PC-3 (cell line): ENCODE results near the gene MTCL1. TPM values are rescaled to one million over a fixed set of nuclear protein-coding genes. Genes with fewer than 3 reads are reported as not detected.
A peak's percentile ranks its signal among the peaks of the same experiment; 100 is the strongest.

Experiments used
- ATAC-seq: fragments of 200-7000 bp; cut with Tn5 transposase; 2 replicates; pipeline ENCODE4 v1.9.1; 2020; ENCODE audit warnings: mild to moderate bottlenecking, moderate library complexity
- BruUV-seq: library from RNA; stranded (reverse); fragments of 400-500 nt; replicated peaks from 2 replicates; lab custom pipeline; 2021; lab: Mats Ljungman, UMichigan
- CTCF ChIA-PET: fragments of 300-600 bp; sonication (Branson Sonifier 250); formaldehyde crosslinking; loops from one replicate; lab custom pipeline; 2022; ENCODE audit warnings: antibody characterized with exemption; lab: Charles Lee
- POLR2A ChIA-PET: fragments of 300-600 bp; sonication (Branson Sonifier 250); formaldehyde crosslinking; loops from one replicate; lab custom pipeline; 2022; ENCODE audit warnings: antibody characterized with exemption; ENCODE audit not compliant: unreplicated experiment; lab: Charles Lee
- DNase-seq: peaks from one replicate; pipeline ENCODE4 v3.0.0-alpha.2; 2015
- H2AFZ ChIP-seq: fragments of 300-600 bp; sonication (generic); 2 replicates; pipeline ENCODE4 v1.6.0; 2016; ENCODE audit warnings: antibody characterized with exemption, low read length
- H3F3A ChIP-seq: fragments of 300-600 bp; sonication (generic); one replicate; pipeline ENCODE4 v1.6.0; 2017; ENCODE audit warnings: antibody characterized with exemption, low read length, control low read depth, mild to moderate bottlenecking; ENCODE audit not compliant: unreplicated experiment
- H3K27ac ChIP-seq: fragments of 300-600 bp; sonication (generic); 2 replicates; pipeline ENCODE4 v1.5.1; 2016; ENCODE audit warnings: mild to moderate bottlenecking, low read length
- H3K27me3 ChIP-seq: fragments of 300-600 bp; sonication (generic); 2 replicates; pipeline ENCODE4 v1.6.1; 2016; ENCODE audit warnings: low read length, mixed read lengths
- H3K36me3 ChIP-seq: fragments of 300-600 bp; sonication (generic); 2 replicates; pipeline ENCODE4 v1.6.1; 2016; ENCODE audit warnings: low read depth, mixed run types, low read length, mixed read lengths
- H3K4me1 ChIP-seq: fragments of 300-600 bp; sonication (generic); 2 replicates; pipeline ENCODE4 v1.5.1; 2016; ENCODE audit warnings: low read length; ENCODE audit not compliant: insufficient read depth
- H3K4me2 ChIP-seq: fragments of 300-600 bp; sonication (generic); 2 replicates; pipeline ENCODE4 v1.6.0; 2016; ENCODE audit warnings: low read length
- H3K4me3 ChIP-seq: fragments of 300-600 bp; sonication (generic); 2 replicates; pipeline ENCODE4 v1.5.1; 2016; ENCODE audit warnings: mild to moderate bottlenecking, low read length, mixed read lengths
- H3K79me2 ChIP-seq: fragments of 300-600 bp; sonication (generic); 2 replicates; pipeline ENCODE4 v1.6.1; 2017; ENCODE audit warnings: low read length, mixed read lengths
- H3K9ac ChIP-seq: fragments of 300-600 bp; sonication (generic); 2 replicates; pipeline ENCODE4 v1.6.0; 2016; ENCODE audit warnings: mild to moderate bottlenecking, low read length
- H3K9me2 ChIP-seq: fragments of 300-600 bp; sonication (generic); replicated peaks from 2 replicates; pipeline ENCODE4 v1.6.1; 2016; ENCODE audit warnings: mixed run types, low read length, mixed read lengths
- H3K9me3 ChIP-seq: fragments of 300-600 bp; sonication (generic); 2 replicates; pipeline ENCODE4 v1.6.1; 2016; ENCODE audit warnings: low read length, mixed read lengths
- H4K20me1 ChIP-seq: fragments of 300-600 bp; sonication (generic); 2 replicates; pipeline ENCODE4 v1.6.1; 2016; ENCODE audit warnings: low read length, mixed read lengths
- CTCF ChIP-seq: fragments of 300-600 bp; sonication (generic); conservative IDR thresholded peaks from 2 replicates; pipeline ENCODE4 v1.5.1; 2017; ENCODE audit warnings: antibody characterized with exemption, low read depth, mild to moderate bottlenecking, low read length
- EZH2 ChIP-seq: fragments of 300-600 bp; sonication (generic); IDR thresholded peaks from one replicate; pipeline ENCODE4 v1.6.1; 2017; ENCODE audit warnings: antibody characterized with exemption, mild to moderate bottlenecking, low read length; ENCODE audit not compliant: unreplicated experiment
- EZH2phosphoT487 ChIP-seq: fragments of 300-600 bp; sonication (generic); IDR thresholded peaks from 2 replicates; pipeline ENCODE4 v1.6.1; 2018; ENCODE audit warnings: mild to moderate bottlenecking, antibody characterized with exemption, low read length, borderline replicate concordance
- intact Hi-C: fragments of 100-400 bp; cut with micrococcal nuclease; formaldehyde crosslinking; loops from 2 replicates; pipeline ENCODE4 v1.9.0; 2023
- total RNA-seq: library from RNA; depleted of rRNA; stranded (reverse); fragments of >200 nt; gene quantifications from 2 replicates; pipeline ENCODE4 v1.2.3, GENCODE V29; 2014

MTCL1 gene
- total RNA-seq, 1 experiment from 2014 or later = 33.1 TPM

GRCh38 chr18:8802017-8802672 lies 96.8 kb downstream of the MTCL1 start:
- no peak for ATAC-seq
- no TSS peak for BruUV-seq
- TF ChIP-seq EZH2 (no peak), CTCF (no peak), EZH2phosphoT487 (no peak)
- Histone ChIP-seq H3K79me2 (no peaks in the 10 kb centered on the region; the same call in 1 of the 2 replicates), H3K9me3 (no peaks in the 10 kb centered on the region), H2AFZ (no peak overlapping the region), H3K4me2 (0 out of 2 replicates have a peak overlapping the region, but pooled peaks have one; percentile 68), H3K9me2 (no peaks in the 10 kb centered on the region), H3K4me1 (peaks cover 51% of the 10 kb centered on the region), H4K20me1 (no peaks in the 10 kb centered on the region), H3K36me3 (peaks cover 12% of the 10 kb centered on the region; the same call in 1 of the 2 replicates), H3K27ac (peak overlapping the region; percentile 95), H3F3A (peaks cover 13% of the 10 kb centered on the region), H3K4me3 (no peak overlapping the region), H3K9ac (peak overlapping the region; percentile 78), H3K27me3 (no peaks in the 10 kb centered on the region)
- POLR2A ChIA-PET = no interaction called here
- CTCF ChIA-PET = no interaction called here
- intact Hi-C loops = loop anchor here (5.0 kb wide), 1 partner anchor 180 kb away; no protein-coding TSS in a partner anchor
- no peak for DNase-seq

- Histone ChIP-seq H3F3A (peaks cover 9% of the 10 kb centered on the region), H3K9me3 (no peaks in the 10 kb centered on the region), H2AFZ (no peak overlapping the region), H4K20me1 (no peaks in the 10 kb centered on the region), H3K27me3 (no peaks in the 10 kb centered on the region), H3K79me2 (no peaks in the 10 kb centered on the region; the same call in 1 of the 2 replicates), H3K27ac (no peak overlapping the region), H3K4me1 (peaks cover 40% of the 10 kb centered on the region), H3K9ac (no peak overlapping the region), H3K4me3 (no peak overlapping the region), H3K4me2 (no peak overlapping the region), H3K36me3 (peaks cover 10% of the 10 kb centered on the region; the same call in 1 of the 2 replicates), H3K9me2 (no peaks in the 10 kb centered on the region)
- intact Hi-C loops = loop anchor here (5.0 kb wide), 1 partner anchor 179 kb away; no protein-coding TSS in a partner anchor
- ATAC-seq (no peak), DNase-seq (no peak)
- no TSS peak for BruUV-seq
- ChIA-PET CTCF (no interaction called here), POLR2A (no interaction called here)
- TF ChIP-seq CTCF = no peak
- TF ChIP-seq EZH2 = no peak
- TF ChIP-seq EZH2phosphoT487 = no peak
Measured at GRCh38 chr18:8803063-8803795, 97.9 kb downstream of the MTCL1 start.

GRCh38 chr18:8803957-8804356 lies 98.6 kb downstream of the MTCL1 start:
- H4K20me1 ChIP-seq = no peaks in the 10 kb centered on the region
- no peak overlapping the region for H3K27ac ChIP-seq
- no peaks in the 10 kb centered on the region for H3K27me3 ChIP-seq
- H3F3A ChIP-seq = peaks cover 9% of the 10 kb centered on the region
- intact Hi-C loops = loop anchor here (5.0 kb wide), 1 partner anchor 178 kb away; no protein-coding TSS in a partner anchor
- no TSS peak for BruUV-seq
- no peaks in the 10 kb centered on the region; the same call in 1 of the 2 replicates for H3K79me2 ChIP-seq
- peaks cover 33% of the 10 kb centered on the region for H3K4me1 ChIP-seq
- no peak overlapping the region for H3K4me2 ChIP-seq
- no peak overlapping the region for H3K9ac ChIP-seq
- ChIA-PET POLR2A (no interaction called here), CTCF (no interaction called here)
- no peak overlapping the region for H3K4me3 ChIP-seq
- no peak overlapping the region for H2AFZ ChIP-seq
- ATAC-seq (no peak), DNase-seq (no peak)
- no peaks in the 10 kb centered on the region for H3K9me3 ChIP-seq
- no peak for TF ChIP-seq EZH2
- TF ChIP-seq EZH2phosphoT487 = no peak
- no peak for TF ChIP-seq CTCF
- H3K9me2 ChIP-seq = no peaks in the 10 kb centered on the region
- H3K36me3 ChIP-seq = peaks cover 6% of the 10 kb centered on the region; the same call in 1 of the 2 replicates
